Fibroblast of pulmonary artery (primary cell): ENCODE data around the gene APP.

Experiments
- DNase-seq: peaks from one replicate; pipeline ENCODE4 v3.0.0-alpha.2; 2010; ENCODE audit warnings: low read depth
- H3K4me3 ChIP-seq: replicated peaks from 2 replicates; pipeline ENCODE4 v1.5.1; 2011; ENCODE audit warnings: low read depth, mild to moderate bottlenecking, control low read depth, low read length, moderate library complexity
- CTCF ChIP-seq: IDR thresholded peaks from 2 replicates; pipeline ENCODE4 v1.5.1; 2011; ENCODE audit warnings: mild to moderate bottlenecking, control low read depth, low read length, inconsistent platforms; ENCODE audit errors: missing control alignments

APP gene

GRCh38 chr21:26001356-26001755, 169.2 kb downstream of the APP start:
- no peak for TF ChIP-seq CTCF
- no peak for DNase-seq
- no peak overlapping the region for H3K4me3 ChIP-seq

- no peak for TF ChIP-seq CTCF
- no peak overlapping the region for H3K4me3 ChIP-seq
- no peak for DNase-seq
These were observed 170.5 kb downstream of the APP start for GRCh38 chr21:25999921-26000582.

- no peak overlapping the region for H3K4me3 ChIP-seq
- TF ChIP-seq CTCF, result no peak
- peak; percentile 33 for DNase-seq
These were observed 172.6 kb downstream of the APP start for GRCh38 chr21:25997788-25998611.

- DNase-seq, result no peak
- no peak for TF ChIP-seq CTCF
These were observed 175.3 kb downstream of the APP start for GRCh38 chr21:25995278-25995677.

GRCh38 chr21:25994758-25995163, 175.8 kb downstream of the APP start:
- no peak for DNase-seq
- H3K4me3 ChIP-seq, result no peak overlapping the region
- TF ChIP-seq CTCF, result no peak

More at GRCh38 chr21:25995278-25995677, 175.3 kb downstream of the APP start:
- H3K4me3 ChIP-seq, result no peak overlapping the region

GRCh38 chr21:25988738-25989137, 181.8 kb downstream of the APP start:
- TF ChIP-seq CTCF, result no peak

More at GRCh38 chr21:25988738-25989137, 181.8 kb downstream of the APP start:
- no peak overlapping the region for H3K4me3 ChIP-seq
- DNase-seq, result no peak
